ENCODE results near the gene RABGGTB. TPM values are rescaled to one million over a fixed set of nuclear protein-coding genes. Genes with fewer than 3 reads are reported as not detected.

The RABGGTB gene
- total and polyA plus RNA-seq, 9 of the 15 experiments (the other 6 are each of a cell fraction or from before 2014, with no cell fraction given): 148 to 354 (median 206) TPM

- no peak overlapping the region for H2AFZ ChIP-seq (ENCODE audit: low read depth, low read length)
- peaks cover 85% of the 10 kb centered on the region for H3K79me2 ChIP-seq (ENCODE audit: control insufficient read depth, insufficient read depth, low read length)
- ChIA-PET POLR2A (interaction anchor here (0.7 to 2.0 kb wide), 6 partner anchors 9 to 1823 kb away, joined by 3 to 7 read pairs (median 4); no protein-coding TSS in a partner anchor), CTCF (ENCODE audit: low intra/inter-chr PET ratio) (interaction anchor here (0.6 kb wide), 1 partner anchor 1988 kb away, joined by 4 read pairs; no protein-coding TSS in a partner anchor)
- H3K9me3 ChIP-seq (replicated peaks; ENCODE audit: control insufficient read depth, insufficient read depth, low read depth, low read length): no peaks in the 10 kb centered on the region
- in situ Hi-C loops (cut with MboI) (no loop called here), intact Hi-C loops (cut with micrococcal nuclease) (no loop called here)
- WGBS (ENCODE audit: insufficient coverage, low coverage, missing lambda C conversion rate): 18% methylated on average over 1 of the region's 1 CpG
- H3K9me1 ChIP-seq (ENCODE audit: control insufficient read depth, insufficient read depth, low read length): no peaks in the 10 kb centered on the region
- peaks cover 55% of the 10 kb centered on the region for H4K20me1 ChIP-seq (replicated peaks; ENCODE audit: control insufficient read depth, insufficient read depth, low read length)
- no TSS peak for BruUV-seq (replicated peaks)
- peak overlapping the region; percentile 86 to 95; a peak in 3 of 4 replicates for H3K9ac ChIP-seq (ENCODE audit: insufficient read depth in 1 of 2, low read depth in 2 of 2, low read length in 2 of 2)
- H3K27ac ChIP-seq (ENCODE audit: extremely low read depth, low read depth, low read length): no peak overlapping the region; the same call in 2 of the 3 replicates
- FAIRE-seq (no peak), DNase-seq (ENCODE audit: extremely low read depth in 1 of 4, low spot score in 3 of 4) (peak in 1 of 4 experiments; percentile 11), ATAC-seq (no peak)
- peak overlapping the region; percentile 63 for H3K4me3 ChIP-seq
- peaks cover 3 to 8% of the 10 kb centered on the region in 2 experiments; a peak in 2 of 5 replicates for H3K4me1 ChIP-seq (replicated peaks in 1 of 2; ENCODE audit: control insufficient read depth in 2 of 2, insufficient read depth in 2 of 2, low read length in 2 of 2)
- peak overlapping the region; percentile 94; the same call in 1 of the 2 replicates for H3K4me2 ChIP-seq (ENCODE audit: insufficient read depth, low read length)
- peaks cover 94% of the 10 kb centered on the region for H3K36me3 ChIP-seq (ENCODE audit: control insufficient read depth, insufficient read depth, low read length)
- no peaks in the 10 kb centered on the region for H3K27me3 ChIP-seq (ENCODE audit: control insufficient read depth in 2 of 2, insufficient read depth in 2 of 2, low read length in 2 of 2)
- TF ChIP-seq CHD2 (IDR thresholded peaks at IDR 0.05; ENCODE audit: low read depth, low read length): no peak
- peak; percentile 33; the same call in 1 of the 2 replicates for TF ChIP-seq SMARCA4 (IDR thresholded peaks at IDR 0.05)
- no peak for TF ChIP-seq NR1H2 (CRISPR knock-in tag; IDR thresholded peaks at IDR 0.05)
- TF ChIP-seq, protein P1, sequence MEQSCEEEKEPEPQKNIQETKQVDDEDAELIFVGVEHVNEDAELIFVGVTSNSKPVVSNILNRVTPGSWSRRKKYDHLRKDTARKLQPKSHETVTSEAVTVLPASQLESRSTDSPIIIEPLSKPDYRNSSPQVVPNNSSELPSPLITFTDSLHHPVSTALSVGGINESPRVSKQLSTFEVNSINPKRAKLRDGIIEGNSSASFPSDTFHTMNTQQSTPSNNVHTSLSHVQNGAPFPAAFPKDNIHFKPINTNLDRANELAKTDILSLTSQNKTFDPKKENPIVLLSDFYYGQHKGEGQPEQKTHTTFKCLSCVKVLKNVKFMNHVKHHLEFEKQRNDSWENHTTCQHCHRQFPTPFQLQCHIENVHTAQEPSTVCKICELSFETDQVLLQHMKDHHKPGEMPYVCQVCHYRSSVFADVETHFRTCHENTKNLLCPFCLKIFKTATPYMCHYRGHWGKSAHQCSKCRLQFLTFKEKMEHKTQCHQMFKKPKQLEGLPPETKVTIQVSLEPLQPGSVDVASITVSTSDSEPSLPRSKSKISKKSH (CRISPR knock-in tag; IDR thresholded peaks at IDR 0.05): no peak
- no peak for TF ChIP-seq ZFP36 (IDR thresholded peaks at IDR 0.05; ENCODE audit: low read depth, low read length, partially characterized antibody)
- no peak for TF ChIP-seq POLR2A (conservative IDR thresholded peaks at IDR 0.05)
- TF ChIP-seq TAF9B (IDR thresholded peaks at IDR 0.05; ENCODE audit: partially characterized antibody): no peak
- TF ChIP-seq CBX2 (IDR thresholded peaks at IDR 0.05; ENCODE audit: insufficient read depth, low read length, poor library complexity, severe bottlenecking): no peak
- no peak for TF ChIP-seq SUPT5H (IDR thresholded peaks at IDR 0.05)
- TF ChIP-seq ZKSCAN8 (CRISPR knock-in tag; IDR thresholded peaks at IDR 0.05): no peak
- TF ChIP-seq MED1 (CRISPR knock-in tag; IDR thresholded peaks at IDR 0.05; ENCODE audit: borderline replicate concordance): no peak
- TF ChIP-seq MAFK (IDR thresholded peaks at IDR 0.05; ENCODE audit: low read length): no peak
- TF ChIP-seq ARHGAP35 (IDR thresholded peaks at IDR 0.05; ENCODE audit: partially characterized antibody): no peak
- peak; percentile 49 for TF ChIP-seq DPF2 (IDR thresholded peaks at IDR 0.05)
- no peak for TF ChIP-seq CUX1 (CRISPR knock-in tag; IDR thresholded peaks at IDR 0.05)
- no peak for TF ChIP-seq SLC30A9 (CRISPR knock-in tag; IDR thresholded peaks at IDR 0.05)
- TF ChIP-seq ARNT (IDR thresholded peaks at IDR 0.05): no peak
- TF ChIP-seq CBX1 (IDR thresholded peaks at IDR 0.05; ENCODE audit: low read depth): no peak
- TF ChIP-seq FOSL1 (tag; conservative IDR thresholded peaks at IDR 0.05): 0 out of 2 replicates have a peak, but pooled peaks have one; percentile 15
- peak; percentile 64; the same call in 1 of the 2 replicates for TF ChIP-seq SMARCE1 (IDR thresholded peaks at IDR 0.05)
These were observed 5.0 kb downstream of the RABGGTB start for GRCh38 chr1:75791022-75791421.

All from K562 (cell line).